Measurements from ENCODE around the gene FRK. TPM values are rescaled to one million over a fixed set of nuclear protein-coding genes. Genes with fewer than 3 reads are reported as not detected.

FRK gene
- total and polyA plus RNA-seq, 8 donors, result 0.72 to 11.6 (median 4.5) TPM

DNA sequence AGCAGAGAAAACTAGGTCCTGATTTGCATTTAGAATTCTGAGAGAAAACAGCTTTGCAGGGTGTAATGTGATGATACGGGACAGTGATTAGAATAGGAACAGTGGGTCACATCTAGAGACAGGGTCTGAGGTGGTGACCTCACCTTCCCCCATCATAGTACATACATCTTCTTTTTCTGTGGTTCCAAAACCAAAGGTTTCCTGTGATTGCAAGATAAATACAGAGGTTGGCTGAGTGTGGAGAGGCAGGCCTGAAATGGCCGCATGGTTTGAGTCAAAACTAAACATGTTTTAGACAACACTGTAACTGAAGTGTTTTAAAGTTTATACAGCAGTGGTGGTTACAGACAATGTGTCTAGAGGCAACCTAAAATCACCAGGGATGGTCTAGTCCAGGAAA, 29.6 kb upstream of the FRK start:
- no peak overlapping the region for H3K4me3 ChIP-seq
- intact Hi-C loops (cut with DNase I), result loop anchor here in 1 of 3 donors (5.0 kb wide), 1 partner anchor 78 kb away; no protein-coding TSS in a partner anchor
- no peaks in the 10 kb centered on the region for H3K9me3 ChIP-seq
- DNase-seq (no peak), ATAC-seq (no peak), FAIRE-seq (no peak)
- TF ChIP-seq, protein P1, sequence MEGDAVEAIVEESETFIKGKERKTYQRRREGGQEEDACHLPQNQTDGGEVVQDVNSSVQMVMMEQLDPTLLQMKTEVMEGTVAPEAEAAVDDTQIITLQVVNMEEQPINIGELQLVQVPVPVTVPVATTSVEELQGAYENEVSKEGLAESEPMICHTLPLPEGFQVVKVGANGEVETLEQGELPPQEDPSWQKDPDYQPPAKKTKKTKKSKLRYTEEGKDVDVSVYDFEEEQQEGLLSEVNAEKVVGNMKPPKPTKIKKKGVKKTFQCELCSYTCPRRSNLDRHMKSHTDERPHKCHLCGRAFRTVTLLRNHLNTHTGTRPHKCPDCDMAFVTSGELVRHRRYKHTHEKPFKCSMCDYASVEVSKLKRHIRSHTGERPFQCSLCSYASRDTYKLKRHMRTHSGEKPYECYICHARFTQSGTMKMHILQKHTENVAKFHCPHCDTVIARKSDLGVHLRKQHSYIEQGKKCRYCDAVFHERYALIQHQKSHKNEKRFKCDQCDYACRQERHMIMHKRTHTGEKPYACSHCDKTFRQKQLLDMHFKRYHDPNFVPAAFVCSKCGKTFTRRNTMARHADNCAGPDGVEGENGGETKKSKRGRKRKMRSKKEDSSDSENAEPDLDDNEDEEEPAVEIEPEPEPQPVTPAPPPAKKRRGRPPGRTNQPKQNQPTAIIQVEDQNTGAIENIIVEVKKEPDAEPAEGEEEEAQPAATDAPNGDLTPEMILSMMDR (IDR thresholded peaks at IDR 0.05), result no peak
- H3K27ac ChIP-seq, result no peak overlapping the region
- no peaks in the 10 kb centered on the region for H3K4me1 ChIP-seq
- no peaks in the 10 kb centered on the region for H3K27me3 ChIP-seq
- no peaks in the 10 kb centered on the region for H3K36me3 ChIP-seq
- WGBS, 2 donors, result 91% methylated on average over 2 of the region's 2 CpGs

DNA sequence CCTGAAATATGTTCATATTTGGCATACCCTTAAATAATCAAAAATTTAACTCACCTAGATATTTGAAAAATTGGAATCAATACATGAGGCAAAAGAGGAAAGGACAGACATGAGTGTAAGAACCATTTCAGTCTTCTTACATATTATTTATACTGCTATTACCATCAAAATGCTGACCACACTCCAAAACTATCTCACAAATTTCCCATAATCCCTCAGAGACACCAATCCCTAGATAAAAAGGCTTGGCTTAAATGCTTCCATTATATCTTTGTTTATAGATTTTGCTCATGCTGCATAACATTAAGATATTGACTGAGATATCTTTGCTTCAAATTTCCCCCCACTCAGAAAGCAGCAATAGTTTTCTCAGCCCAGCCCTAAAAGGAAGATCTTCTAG, 28.3 kb upstream of the FRK start:
- H3K27me3 ChIP-seq, result no peaks in the 10 kb centered on the region
- no peak overlapping the region for H3K27ac ChIP-seq
- intact Hi-C loops (cut with DNase I), result loop anchor here in 1 of 3 donors (10.0 kb wide), 1 partner anchor 74 kb away; no protein-coding TSS in a partner anchor
- FAIRE-seq (no peak), DNase-seq (no peak), ATAC-seq (no peak)
- no peaks in the 10 kb centered on the region for H3K4me1 ChIP-seq
- no peaks in the 10 kb centered on the region for H3K36me3 ChIP-seq
- TF ChIP-seq, protein P1 (IDR thresholded peaks at IDR 0.05), result no peak
- H3K4me3 ChIP-seq, result no peak overlapping the region
- H3K9me3 ChIP-seq, result no peaks in the 10 kb centered on the region

DNA sequence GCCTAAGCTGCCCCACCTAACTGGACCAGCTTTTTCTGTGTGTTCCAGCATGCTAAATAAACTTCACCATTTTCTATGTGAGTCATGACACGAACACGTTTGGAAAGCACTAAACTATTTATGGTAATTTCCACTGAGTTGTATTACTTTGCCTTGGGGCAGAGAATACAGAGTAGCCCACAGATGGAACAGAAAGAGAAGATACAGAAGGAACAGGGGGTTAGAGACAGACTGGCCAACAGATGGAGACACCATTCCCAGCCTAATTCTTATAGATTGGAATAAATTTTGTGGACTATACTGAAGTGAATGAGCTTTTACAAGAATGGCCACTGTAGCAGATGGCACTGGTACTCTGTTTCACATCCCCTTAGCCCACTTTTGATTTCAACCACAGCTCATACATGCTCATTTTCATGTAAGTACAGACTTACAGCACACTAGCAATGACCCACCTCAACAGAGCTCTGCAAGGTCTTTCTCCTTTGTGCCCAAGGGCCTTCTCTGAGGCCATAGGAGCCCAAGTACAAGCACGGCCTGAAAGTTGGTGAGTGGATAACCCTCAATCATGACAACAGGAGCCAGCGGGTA, 26.8 kb upstream of the FRK start:
- 71 to 74% methylated on average over 4 of the region's 4 CpGs for WGBS, 2 donors
- Histone ChIP-seq H3K27me3 (no peaks in the 10 kb centered on the region), H3K9me3 (no peaks in the 10 kb centered on the region), H3K36me3 (no peaks in the 10 kb centered on the region), H3K4me1 (no peaks in the 10 kb centered on the region), H3K4me3 (no peak overlapping the region), H3K27ac (no peak overlapping the region)
- no peak for DNase-seq
- intact Hi-C loops (cut with DNase I), result loop anchor here in 1 of 3 donors (10.0 kb wide), 1 partner anchor 73 kb away; no protein-coding TSS in a partner anchor
- FAIRE-seq, result no peak
- ATAC-seq, result no peak
- TF ChIP-seq, protein P1 (IDR thresholded peaks at IDR 0.05), result no peak

- TF ChIP-seq, protein P1 (IDR thresholded peaks at IDR 0.05), result no peak
- Histone ChIP-seq H3K27me3 (no peaks in the 10 kb centered on the region), H3K27ac (no peak overlapping the region), H3K9me3 (no peaks in the 10 kb centered on the region), H3K4me3 (no peak overlapping the region), H3K36me3 (no peaks in the 10 kb centered on the region), H3K4me1 (no peaks in the 10 kb centered on the region)
- intact Hi-C loops (cut with DNase I), result loop anchor here in 1 of 3 donors (10.0 kb wide), 1 partner anchor 69 kb away; no protein-coding TSS in a partner anchor
- WGBS, 2 donors, result 76 to 78% methylated on average over 2 of the region's 2 CpGs
- ATAC-seq (no peak), FAIRE-seq (no peak), DNase-seq (no peak)
These were observed 23.6 kb upstream of the FRK start for GRCh38 chr6:116084284-116084683.

- Histone ChIP-seq H3K4me1 (no peaks in the 10 kb centered on the region), H3K4me3 (no peak overlapping the region), H3K36me3 (no peaks in the 10 kb centered on the region), H3K9me3 (no peaks in the 10 kb centered on the region), H3K27ac (no peak overlapping the region), H3K27me3 (no peaks in the 10 kb centered on the region)
- ATAC-seq (no peak), FAIRE-seq (no peak), DNase-seq (no peak)
- WGBS, 2 donors, result 73 to 81% methylated on average over 5 of the region's 5 CpGs
- TF ChIP-seq, protein P1 (IDR thresholded peaks at IDR 0.05), result no peak
- intact Hi-C loops (cut with DNase I), result loop anchor here in 1 of 3 donors (10.0 kb wide), 1 partner anchor 68 kb away; no protein-coding TSS in a partner anchor
These were observed 22.4 kb upstream of the FRK start for GRCh38 chr6:116083052-116083451.

Measured in pancreas (tissue), 10 donors.